IPS DF 4.7 (cell line): ENCODE data around the gene SHISA6.

Experiments
- DNase-seq: peaks from one replicate; pipeline ENCODE4 v3.0.0-alpha.2; 2013; ENCODE audit warnings: low spot score; ENCODE audit errors: extremely low read depth

The SHISA6 gene

DNA sequence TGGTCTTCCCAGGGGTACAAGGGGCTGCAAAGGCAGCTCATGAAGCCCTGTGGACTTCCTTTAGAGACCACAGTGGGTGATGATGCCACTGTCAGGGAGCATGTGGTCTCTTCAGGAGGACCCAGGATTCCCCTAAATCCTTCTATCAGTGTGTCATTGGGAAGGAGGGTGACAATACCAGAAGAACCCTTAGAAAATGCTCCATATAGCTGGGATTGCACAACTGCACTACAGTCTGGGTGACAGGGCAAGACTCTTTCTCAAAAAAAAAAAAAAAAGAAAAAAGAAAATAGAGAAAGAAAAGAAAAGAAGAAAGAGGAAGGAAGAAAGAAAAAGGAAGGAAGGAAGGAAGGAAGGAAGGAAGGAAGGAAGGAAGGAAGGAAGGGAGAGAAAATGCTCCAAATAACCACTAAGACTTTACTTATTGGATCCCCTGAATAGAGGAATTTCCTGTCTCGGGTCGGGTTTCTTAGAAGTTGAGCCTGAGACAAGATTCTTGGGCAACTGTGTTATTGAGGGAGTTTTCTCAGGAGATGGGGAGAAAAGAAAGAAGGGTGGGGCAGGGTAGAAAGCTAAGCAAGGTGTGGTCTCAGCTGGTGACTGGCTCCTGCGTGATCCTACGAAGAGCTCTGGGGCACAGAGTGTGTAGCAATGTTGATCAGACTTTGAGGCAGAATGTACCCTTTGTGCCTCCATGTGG, 274.1 kb downstream of the SHISA6 start:
- DNase-seq, result no peak

DNA sequence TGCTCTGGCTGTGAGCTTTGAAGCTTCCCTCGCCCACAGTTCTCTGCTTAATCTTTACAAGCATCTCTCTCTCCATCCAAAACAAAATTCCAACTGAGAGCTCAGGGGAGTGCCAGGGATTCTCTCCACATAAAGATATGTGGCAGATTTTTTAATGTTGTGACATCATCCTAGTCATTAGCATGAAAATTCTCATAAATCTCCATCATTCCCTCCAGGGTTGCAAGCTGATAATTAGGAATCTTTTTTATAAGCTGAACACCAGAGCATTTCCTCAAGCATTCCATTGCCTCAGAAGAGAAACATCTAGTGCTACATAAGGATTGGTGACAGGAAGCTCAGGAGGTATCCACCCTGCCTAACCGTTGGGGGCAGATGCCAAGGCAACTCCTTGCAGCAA, 274.9 kb downstream of the SHISA6 start:
- no peak for DNase-seq

DNA sequence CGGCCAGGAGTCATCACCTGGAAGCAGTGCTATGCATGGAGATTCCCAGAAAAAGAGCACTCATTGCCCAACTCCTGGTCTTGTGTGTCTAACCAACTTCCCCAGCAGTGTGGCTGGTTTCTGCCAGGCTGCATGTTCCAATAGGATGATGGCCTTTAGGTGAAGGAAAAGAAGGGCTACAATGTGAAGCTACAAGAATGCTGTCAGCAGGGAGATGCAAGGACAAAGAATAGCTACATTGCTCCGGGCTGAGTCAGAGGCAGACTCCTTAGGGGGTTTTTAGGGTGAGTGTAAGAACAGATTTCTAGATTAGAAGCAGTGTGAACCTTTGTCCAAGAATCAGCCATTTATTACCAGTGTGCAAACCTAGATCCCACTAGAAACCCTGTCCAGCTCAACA, 294.2 kb downstream of the SHISA6 start:
- DNase-seq, result no peak

DNA sequence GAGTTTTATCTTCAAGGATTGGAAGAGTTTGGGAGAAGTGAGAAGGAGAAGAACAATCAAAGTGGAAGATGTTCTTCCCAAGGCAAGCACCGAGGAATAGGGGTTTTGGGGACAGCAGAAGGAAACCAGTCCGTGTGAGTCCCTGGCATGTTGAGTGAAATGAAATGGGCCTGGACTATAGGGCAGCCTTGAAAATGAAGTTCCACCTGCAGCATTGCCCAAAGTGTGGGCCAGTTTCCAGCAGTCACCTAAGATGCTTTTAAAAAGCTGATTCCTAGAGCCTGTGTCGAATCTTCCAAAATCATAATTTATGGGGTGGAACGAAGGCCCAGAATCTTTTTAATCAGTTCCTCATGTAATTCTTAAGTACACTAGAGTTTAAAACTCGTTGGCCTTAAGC, 297.4 kb downstream of the SHISA6 start:
- no peak for DNase-seq

DNA sequence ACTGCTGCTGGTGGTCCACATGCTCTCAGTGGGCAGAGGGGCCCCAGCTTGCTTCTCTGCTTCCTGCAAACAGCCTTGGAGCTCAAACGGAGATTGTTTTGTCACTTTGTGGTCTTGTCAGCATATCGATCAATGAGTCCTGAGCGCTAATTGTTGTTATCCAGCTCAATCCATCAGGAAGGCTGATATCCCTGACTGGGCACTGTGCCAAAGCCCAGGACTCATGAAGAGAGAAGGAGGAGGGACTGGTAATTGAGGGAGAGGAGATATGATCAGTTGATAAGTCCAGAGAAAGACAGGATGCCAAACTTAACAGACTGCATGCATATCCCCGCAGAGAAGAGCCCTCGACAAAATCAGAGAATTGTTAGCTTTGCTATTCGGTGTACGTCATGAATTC, 298.6 kb downstream of the SHISA6 start:
- no peak for DNase-seq

DNA sequence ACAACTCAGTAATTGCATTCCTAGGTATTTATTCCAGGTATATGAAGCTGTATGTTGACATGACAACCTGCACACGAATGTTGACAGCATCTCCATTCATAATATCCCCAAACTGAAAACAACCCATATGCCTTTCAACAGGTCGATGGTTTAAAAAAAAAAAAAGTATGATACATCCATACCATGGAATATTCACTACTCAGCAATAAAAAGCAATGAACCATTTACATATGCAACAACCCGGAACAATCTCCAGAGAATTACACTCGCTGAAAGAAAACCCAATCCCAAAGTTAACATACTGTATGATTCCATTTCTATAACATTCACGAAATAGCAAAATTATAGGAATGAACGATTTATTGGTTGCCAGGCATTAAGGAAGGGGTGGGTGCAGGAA, 304.0 kb downstream of the SHISA6 start:
- no peak for DNase-seq

DNA sequence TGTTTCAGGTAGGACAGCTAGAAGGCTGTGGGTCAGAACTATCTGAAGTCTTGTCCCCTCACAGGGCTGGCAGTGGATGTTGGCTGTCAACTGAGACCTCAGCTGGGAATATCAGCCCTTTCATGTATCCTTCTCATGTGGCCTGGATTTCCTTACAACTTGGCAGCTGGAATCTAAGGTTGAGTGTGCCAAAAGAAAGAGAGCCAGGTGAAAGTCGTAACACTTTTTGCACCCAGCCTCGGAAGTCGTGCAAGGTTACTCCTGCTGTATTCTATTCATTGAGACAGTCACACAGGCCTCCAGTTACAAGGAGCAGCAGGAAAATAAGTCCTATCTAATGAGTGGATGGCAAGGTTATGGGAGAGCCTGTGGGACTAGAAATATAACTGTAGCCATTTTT, 304.7 kb downstream of the SHISA6 start:
- DNase-seq, result no peak

DNA sequence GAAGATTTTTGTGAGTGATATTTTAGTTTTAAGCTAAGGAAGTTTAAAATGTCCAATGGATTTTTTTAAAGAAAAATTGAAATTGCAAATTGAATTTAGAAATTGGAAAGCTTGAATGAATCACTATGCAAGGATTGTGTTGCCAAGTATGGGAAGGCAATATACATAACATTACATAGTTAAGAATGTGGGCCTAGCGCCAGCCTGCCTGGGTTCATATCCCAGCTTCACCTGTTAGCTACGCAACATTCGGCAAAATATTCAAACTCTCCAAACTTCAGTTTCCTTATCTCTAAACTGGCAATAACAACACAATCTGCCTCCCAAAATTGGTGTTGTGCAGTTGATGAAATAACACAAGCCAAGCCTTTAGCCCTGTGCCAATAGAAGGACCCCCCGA, 306.8 kb downstream of the SHISA6 start:
- no peak for DNase-seq

DNA sequence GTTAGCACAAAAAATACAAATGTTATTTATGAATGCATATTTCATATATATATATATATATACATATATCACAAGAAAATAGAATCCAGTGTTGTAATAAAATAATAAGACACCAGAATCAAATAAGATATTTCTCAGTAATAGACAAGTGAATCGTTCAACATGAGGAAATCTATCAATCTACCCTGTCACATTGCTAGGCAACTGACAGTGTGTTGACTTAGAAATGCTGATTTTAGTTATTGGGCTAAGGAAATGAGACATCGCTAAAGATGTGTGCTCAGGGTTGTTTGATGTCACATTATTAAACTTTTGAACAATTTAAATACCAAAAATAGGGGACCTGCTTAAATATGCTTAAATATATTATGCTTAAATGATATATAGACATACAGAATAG, 307.4 kb downstream of the SHISA6 start:
- DNase-seq, result no peak

DNA sequence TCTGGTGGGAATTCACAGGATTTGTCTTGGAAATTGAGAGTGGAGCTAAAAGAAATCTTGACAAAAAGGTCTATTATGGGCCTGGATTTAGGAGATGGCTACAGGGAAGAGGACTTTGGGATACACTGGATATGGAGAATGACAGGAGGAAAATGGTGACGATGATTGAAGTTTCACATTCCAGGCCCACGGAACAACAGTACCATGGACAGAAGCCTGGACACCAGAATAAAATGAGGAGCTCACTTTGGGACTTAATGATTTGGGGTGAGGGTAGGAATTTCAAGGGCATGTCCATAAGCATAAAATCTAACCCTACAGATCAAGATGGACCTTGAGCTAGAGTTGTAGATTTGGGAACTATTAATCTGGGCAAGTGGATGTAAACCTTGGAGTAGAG, 309.4 kb downstream of the SHISA6 start:
- no peak for DNase-seq

DNA sequence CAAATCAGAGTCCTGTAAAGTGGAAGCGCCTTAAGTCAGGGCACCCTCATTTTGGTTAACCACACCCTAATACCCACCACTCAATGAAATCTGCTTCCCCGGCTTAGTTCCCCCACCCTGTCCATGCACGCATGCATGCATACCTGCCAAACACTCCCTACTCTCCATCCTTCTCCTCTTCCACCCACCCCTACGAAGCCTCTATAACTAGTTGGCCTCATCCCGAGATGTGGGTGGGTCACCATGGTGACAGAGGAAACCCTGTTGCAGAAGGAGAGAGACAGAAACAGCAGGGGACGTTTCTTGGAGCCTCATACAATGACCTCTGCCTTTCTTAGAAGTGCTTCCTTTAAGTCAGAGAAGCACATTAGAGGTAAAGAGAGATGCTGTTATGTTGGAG, 310.4 kb downstream of the SHISA6 start:
- DNase-seq, result no peak

DNA sequence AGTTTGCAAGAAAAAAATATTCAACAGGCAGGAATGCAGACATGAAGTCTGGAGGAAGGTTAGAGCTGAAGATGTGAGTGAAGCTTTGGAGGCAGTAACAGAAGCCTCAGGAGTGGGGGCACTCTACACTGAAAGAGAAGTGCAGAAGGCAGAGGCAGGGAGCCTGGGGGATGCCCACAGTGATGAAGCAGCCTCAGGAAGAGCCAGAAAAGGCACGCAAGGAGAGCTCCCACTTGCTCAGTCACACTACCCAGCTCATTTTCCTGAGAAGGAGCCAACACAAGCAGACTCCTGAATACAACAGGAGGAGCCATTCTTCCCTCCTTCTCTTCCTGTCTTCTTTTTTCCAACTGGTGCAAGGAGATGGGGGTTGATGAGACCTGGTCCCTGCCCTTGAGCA, 312.1 kb downstream of the SHISA6 start:
- no peak for DNase-seq

DNA sequence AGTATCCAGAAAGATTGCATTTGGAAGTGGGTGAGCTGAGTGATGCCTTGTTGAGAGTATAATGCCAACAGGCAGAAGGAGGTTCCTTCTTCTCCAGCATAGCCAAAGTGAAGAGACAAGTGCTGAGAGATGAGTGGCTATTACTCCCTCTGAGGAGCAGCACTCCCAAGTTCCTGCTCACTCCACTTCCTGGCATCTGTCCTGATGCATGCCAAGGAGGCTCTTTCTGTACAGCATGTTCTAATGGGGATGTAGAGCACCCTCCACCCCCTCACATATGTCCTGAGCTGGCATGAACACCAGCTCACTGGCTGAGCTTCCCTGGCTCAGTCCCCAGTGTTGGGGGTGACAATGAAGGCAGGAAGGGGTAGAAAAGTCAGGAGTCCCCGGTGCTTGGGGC, 313.0 kb downstream of the SHISA6 start:
- DNase-seq, result no peak

DNA sequence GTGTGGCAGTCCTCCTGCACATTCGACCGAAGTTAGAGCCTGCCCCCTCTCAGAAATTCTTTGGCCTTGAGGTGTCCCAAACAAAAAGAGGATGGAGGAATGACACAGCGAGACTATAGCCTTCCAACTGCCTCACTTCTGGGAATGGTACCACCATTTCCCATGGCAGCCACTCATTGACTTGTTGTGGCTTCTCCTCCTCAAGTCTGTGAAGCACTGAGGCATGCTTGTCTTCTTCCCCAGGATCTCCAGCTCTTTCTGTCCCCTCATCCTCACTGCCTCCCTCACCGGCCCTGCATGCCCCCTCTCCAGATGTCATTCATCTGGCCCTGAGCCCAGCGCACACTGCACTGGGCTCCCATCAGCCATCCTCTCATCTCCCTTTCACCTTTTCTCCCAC, 313.5 kb downstream of the SHISA6 start:
- DNase-seq, result no peak

DNA sequence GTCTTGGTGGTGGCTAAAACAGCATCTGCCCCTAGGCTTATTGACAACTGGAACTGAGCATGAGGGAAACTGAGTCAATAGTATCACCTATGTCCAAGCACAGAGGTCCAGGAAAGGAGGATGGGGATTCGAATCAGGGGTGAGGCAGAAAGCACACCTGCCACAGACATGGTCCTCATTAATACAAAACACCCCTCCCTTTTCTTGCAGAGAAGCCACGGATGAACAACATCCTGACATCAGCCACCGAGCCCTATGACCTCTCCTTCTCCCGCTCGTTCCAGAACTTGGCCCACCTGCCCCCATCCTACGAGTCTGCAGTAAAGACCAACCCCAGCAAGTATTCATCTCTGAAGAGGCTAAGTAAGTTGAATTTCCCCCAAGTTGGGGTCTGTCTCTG, 314.5 kb downstream of the SHISA6 start:
- DNase-seq, result no peak

DNA sequence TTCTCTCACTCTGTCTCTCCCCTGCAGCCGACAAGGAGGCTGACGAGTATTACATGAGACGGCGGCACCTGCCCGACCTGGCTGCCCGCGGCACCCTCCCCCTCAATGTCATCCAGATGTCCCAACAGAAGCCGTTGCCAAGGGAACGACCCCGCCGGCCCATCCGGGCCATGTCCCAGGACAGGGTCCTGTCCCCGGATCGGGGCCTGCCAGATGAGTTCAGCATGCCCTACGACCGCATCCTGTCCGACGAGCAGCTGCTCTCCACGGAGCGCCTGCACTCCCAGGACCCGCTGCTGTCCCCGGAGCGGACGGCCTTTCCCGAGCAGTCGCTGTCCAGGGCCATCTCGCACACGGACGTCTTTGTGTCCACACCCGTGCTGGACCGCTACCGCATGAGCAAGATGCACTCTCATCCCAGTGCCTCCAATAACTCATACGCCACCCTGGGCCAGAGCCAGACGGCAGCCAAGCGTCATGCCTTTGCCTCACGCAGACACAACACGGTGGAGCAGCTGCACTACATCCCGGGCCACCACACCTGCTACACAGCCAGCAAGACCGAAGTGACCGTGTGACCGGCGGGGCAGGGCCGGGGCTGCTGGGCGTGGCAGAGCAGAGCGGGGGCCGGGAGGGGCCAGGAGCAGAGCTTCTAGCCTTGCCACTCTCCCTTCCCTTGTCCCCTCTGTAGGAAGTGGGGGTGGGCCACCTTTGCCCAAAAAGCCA, 316.9 kb downstream of the SHISA6 start:
- DNase-seq, result no peak

DNA sequence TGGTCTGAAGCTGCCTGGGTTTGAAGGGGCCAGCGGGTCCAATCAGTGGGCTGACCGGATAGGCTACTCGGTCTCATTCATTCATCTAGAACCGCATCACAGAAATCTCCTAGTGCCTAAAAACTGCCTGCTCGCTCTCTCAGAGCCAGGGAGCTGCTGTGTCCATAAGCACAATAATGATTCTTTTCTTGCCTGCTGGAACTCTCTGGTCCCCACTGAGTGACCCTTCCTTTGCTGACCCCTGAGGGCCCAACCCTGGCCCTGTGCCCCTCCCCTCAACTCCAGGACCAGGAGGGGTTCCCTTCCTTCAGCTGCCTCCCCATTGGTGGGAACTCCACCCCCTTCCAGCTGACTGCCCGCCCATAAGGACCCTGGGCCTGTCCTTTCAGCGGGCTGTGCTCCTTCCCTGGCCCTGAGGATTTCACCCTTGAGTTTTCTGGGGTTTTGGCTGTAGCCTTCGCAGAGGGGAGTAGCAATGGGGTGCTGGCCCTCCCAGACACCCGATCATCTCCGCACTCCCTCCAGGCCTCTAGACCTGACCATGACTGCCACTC, 317.7 kb downstream of the SHISA6 start:
- DNase-seq, result no peak

DNA sequence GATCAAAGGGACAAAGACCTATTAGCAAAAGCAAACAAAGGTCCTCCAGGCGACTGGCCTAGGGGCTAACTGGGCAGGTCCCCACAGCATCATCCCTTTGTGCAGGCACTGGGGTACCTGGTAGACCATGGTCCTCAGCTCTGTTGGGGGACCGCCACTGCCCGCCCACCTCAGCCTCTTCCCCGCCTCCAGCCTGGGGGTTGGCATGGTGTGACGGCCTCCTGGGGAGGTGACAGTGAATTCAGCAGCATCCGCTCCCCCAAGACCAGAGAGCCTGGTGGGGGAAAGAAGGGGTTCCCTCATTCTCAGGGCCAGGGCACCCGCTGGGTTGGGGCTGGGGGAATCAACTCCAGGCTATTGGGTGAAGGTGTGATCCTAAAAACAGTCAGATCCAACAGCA, 318.6 kb downstream of the SHISA6 start:
- DNase-seq, result no peak

DNA sequence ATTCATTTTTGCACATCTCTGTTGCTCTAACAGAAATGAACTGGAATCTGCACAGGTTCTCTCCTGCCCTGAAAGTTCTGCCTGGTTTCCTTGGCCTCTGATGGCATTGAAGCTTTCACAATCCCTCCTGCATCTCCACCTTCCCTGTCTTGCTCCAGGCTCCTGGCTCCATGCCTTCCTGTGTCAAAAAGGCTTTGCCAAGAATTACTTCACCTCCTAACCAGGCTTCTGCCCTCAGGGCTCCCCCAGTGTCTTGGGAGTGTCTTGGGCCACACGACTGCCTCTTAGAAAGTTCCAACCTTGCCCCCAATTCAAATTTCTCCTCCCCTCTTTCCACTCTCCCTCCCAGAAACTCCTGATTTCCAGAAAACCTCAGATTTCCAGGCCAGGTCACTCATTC, 320.3 kb downstream of the SHISA6 start:
- DNase-seq, result no peak

DNA sequence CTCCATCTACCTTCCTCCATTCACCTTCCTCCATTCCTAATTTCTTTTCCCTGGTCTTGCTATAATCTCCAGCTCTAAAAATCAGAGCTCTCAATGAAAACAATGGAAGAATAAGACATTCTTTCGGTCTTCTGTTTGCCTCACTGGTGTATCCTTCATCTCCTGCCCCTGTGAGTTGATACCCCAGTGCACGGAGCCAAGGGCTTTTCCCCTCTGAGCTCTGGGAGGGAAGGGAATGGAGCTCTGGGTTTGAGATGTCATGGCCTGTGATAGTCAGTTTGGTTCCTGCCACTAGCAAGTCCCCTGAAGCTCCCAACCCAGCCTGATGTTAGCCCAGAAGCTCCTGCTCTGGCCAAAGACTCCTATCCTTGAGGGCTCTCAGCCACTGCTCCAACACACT, 320.7 kb downstream of the SHISA6 start:
- no peak for DNase-seq

DNA sequence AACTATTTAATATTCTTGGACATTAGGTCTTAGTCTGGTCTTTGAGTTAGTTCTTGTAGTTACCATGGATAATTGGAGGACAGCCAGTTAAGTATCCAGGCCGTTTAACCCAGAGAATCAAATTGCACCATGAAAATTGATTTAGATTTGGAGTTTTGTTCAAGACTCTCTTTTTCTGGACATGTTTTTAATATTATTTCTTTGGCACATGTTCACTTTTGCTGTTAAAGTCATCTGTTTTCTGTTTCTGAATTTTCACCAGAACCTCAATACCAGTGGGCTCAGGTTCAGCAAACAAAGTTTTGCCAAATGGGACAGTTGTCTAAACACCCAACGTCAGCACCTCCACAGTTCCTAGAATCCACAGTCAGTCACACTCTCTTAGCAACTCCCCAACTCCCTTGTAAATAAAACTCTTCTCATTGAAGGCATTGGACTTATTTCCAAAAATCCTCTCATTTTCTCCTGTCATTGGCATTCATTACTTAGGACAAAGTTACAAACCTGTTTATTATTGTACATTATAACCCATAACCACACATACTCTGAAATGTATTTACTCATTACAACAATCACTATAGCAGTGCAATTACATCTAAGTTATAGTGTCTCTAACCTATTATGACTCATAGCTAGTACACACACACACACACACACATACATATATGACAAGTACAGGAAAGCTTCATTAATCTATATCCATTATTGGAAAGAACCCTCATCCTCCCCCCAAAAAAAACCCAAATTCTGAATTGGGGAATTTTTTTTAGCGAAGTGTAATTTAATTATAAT, 323.8 kb downstream of the SHISA6 start:
- DNase-seq, result no peak

DNA sequence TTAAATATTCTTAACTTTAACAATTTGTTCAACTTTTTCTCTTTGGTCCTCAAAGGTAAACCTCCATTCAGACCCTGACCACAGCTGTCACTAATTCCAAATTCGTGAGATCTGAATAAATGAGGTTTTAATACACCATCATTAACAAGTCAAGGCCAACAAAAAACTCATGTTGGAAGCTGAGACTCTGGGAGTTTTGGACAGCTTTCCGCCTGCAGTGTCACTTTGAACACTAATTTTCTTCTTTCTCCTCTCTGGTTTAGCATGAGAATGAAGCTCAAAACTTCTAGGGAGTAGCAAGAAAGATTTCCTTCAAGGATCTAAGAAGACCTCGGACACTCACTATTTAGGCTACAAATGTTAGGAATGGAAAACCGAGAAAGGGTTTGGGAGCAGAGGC, 324.6 kb downstream of the SHISA6 start:
- DNase-seq, result no peak
